Cardiac fibroblast (primary cell): Measurements from ENCODE around the gene LSS.
A peak's percentile ranks its signal among the peaks of the same experiment; 100 is the strongest.
"Not testable (repeated sequence)": the region's sequence is repeated elsewhere in the genome, so short reads cannot be mapped to it uniquely, and the experiment has no call there.

ENCODE experiments used
- DNase-seq, 2 donors: peaks; one replicate each; pipeline versions ENCODE4 v3.0.0 to v3.0.0-alpha.2; 2010; ENCODE audit warnings: low read depth in 2 of 2
- H3K4me3 ChIP-seq, 2 donors: replicated peaks in 1 of 2; 1 replicate in 1 of 2; 2 replicates in 1 of 2; pipeline ENCODE4 v1.5.1; 2011; ENCODE audit warnings: low read depth in 2 of 2, low read length in 2 of 2, mild to moderate bottlenecking in 2 of 2, moderate library complexity in 1 of 2
- CTCF ChIP-seq: IDR thresholded peaks from one replicate; pipeline ENCODE4 v1.5.1; 2011; ENCODE audit warnings: low read depth, mild to moderate bottlenecking, low read length, inconsistent platforms

The LSS gene

GRCh38 chr21:46226920-46227599, 1.5 kb downstream of the LSS start:
- peak; percentile 79 to 91 for DNase-seq
- no peak for TF ChIP-seq CTCF
- peak overlapping the region; percentile 76 to 91 for H3K4me3 ChIP-seq

GRCh38 chr21:46226146-46226545, 2.4 kb downstream of the LSS start:
- DNase-seq = peak; percentile 19 to 34
- no peak for TF ChIP-seq CTCF
- H3K4me3 ChIP-seq = peak overlapping the region; percentile 25 to 76

DNA sequence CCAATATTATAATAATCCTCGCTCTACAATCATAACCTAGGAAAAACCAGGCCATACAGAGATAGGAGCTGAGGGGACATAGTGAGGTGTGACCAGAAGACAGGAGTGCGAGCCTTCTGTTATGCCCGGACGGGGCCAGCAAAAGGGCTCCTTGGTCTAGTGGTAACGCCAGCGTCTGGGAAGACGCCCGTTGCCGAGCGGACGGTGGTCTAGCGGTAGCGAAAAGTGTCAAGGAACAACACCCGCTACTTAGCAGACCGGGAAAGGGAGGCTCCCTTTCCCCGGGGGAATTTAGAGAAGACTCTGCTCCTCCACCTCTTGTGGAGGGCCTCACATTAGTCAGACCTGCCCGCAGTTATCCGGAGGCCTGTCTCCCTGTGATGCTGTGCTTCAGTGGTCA, 4.9 kb downstream of the LSS start:
- not testable (repeated sequence) for DNase-seq, H3K4me3 ChIP-seq

DNA sequence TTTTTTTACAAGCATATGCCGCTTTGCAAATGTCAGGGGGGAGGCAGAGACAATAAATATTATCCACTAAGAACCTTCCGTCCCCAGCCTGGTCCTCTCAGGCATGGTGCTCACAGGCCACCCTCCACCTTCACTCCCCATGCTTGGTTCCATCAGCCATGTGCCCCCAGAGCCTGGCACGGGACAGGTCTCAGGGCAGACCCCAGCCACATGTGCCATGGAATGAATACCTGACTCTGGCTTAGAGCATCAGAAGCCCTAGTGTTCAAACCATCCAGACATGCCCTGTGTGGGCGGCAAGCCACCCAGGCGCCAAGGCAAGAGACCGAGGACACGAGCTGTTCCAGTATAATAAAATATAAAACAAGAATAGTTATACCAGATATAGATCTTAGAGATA, 5.4 kb downstream of the LSS start:
- no peak overlapping the region for H3K4me3 ChIP-seq
- no peak for DNase-seq
- no peak for TF ChIP-seq CTCF

DNA sequence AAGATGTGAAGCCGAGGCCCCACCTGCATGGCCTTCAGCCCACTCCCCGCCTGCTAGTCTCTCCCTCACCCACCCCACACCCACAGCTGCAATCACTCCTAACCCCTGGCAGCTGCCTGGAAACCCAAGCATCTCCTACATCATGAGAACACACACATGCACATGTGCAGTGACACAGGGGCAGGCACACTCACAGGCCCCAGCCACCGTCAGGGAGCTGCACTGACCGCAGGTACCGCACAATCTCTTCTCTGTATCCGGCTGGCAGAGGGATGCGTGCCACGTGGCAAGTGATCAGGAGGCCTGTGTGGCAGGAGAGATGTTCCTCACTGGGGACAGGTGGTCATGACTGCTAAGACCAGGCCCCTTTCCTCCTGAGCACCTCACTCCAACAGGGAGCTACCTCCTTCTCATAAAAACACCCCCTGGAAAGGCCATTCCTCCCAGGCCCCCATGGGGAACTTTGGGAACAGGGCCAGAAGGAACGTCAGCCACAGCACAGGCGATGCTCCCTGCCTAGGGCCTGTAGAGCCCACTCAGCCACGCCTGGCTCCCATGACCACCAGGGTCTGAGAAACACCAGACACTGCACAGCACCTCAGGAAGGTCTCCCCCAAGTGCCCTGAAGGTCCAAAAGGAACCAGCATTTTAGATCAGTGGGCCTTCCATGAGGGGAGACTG, 6.0 kb downstream of the LSS start:
- TF ChIP-seq CTCF = no peak
- H3K4me3 ChIP-seq = no peak overlapping the region
- no peak for DNase-seq

DNA sequence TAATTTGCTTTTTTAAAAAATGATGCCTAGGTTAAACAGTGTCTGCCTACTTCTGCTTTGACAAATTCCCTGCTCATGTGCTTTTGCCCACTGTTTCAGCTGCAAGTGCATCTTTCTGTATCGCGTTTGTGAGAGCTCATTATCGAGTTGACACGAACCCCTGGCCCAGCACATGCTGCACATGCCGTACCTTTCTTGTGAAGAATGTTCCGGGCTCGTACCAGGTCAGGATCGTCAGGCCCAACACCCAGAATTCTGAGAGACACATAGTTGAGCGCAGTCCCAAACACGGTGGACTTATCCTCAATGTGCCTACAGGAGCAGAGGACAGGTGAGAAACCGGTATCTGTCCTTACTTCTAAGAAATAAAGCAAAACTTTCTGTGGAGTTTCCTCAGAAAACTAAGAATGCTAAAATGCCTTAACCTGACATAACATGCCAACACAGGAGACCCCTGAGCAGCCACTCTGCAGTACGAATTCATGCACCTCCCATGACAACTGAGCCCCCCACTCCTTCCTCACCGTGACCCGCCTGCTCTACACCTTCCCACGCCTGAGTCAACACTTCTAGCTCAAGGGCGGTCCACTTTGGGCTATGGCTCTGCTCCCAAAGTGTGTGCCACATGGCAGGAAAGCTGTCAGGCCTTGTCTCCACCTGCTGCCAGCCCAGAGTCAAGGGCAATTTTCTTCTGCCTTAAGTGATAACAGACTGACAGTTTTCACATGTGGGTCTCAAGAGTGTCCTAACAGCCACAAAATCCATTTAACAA, 6.7 kb downstream of the LSS start:
- H3K4me3 ChIP-seq = no peak overlapping the region
- no peak for TF ChIP-seq CTCF
- DNase-seq = no peak

GRCh38 chr21:46220847-46221246, 7.7 kb downstream of the LSS start:
- no peak overlapping the region for H3K4me3 ChIP-seq
- DNase-seq = no peak
- no peak for TF ChIP-seq CTCF
